ENCODE measurements around the gene CCL13. TPM values are rescaled to one million over a fixed set of nuclear protein-coding genes. Genes with fewer than 3 reads are reported as not detected.

The CCL13 gene
- total RNA-seq (1 to 10 TPM in 2 of 4 donors, not detected in 2; 1.7 to 2.1 TPM), polyA plus RNA-seq (10 to 100 TPM in 1 of 3 donors, 1 to 10 TPM in 2; 2.0 to 47.9 (median 9.6) TPM)

- H3K4me3 ChIP-seq, result no peak within 1 kb of the TSS
- no peaks in the 10 kb centered on the region for H3K27me3 ChIP-seq
- no peaks in the 10 kb centered on the region for H3K36me3 ChIP-seq
- no peak for DNase-seq
- intact Hi-C loops (cut with DNase I), result loop anchor here (10.0 kb wide), 1 partner anchor 71 kb away; the partner anchor contains the start of gene CCL11
- no peaks in the 10 kb centered on the region for H3K4me1 ChIP-seq
- no peaks in the 10 kb centered on the region for H3K9me3 ChIP-seq
- 85 to 92% methylated on average over 5 of the region's 5 CpGs for WGBS, 2 donors
- no peak within 1 kb of the TSS for H3K27ac ChIP-seq
- TF ChIP-seq POLR2A (IDR thresholded peaks at IDR 0.05) (no peak), POLR2AphosphoS5 (IDR thresholded peaks at IDR 0.05) (no peak), CTCF (IDR thresholded peaks at IDR 0.05) (no peak), EP300 (IDR thresholded peaks at IDR 0.05) (no peak)
Measured at GRCh38 chr17:34356194-34356593, at the start of gene CCL13. Gene CCL13, plus strand, starts transcription at chr17:34356480. Its CDS starts 47 bp downstream, at chr17:34356527.

- DNase-seq, result no peak
- Histone ChIP-seq H3K27ac (no peak overlapping the region), H3K27me3 (no peaks in the 10 kb centered on the region), H3K4me1 (peaks cover 0 to 21% (median 12%) of the 10 kb centered on the region in 4 donors), H3K9me3 (no peaks in the 10 kb centered on the region), H3K4me3 (no peak overlapping the region), H3K36me3 (no peaks in the 10 kb centered on the region)
- TF ChIP-seq CTCF (IDR thresholded peaks at IDR 0.05) (no peak), POLR2AphosphoS5 (IDR thresholded peaks at IDR 0.05) (peak in 1 of 4 donors; percentile 24)
- intact Hi-C loops (cut with DNase I), result loop anchor here (2.0 kb wide), 1 partner anchor 106 kb away; no protein-coding TSS in a partner anchor
- 55 to 58% methylated on average over 3 of the region's 3 CpGs for WGBS, 2 donors
Measured at GRCh38 chr17:34307110-34307509, 49.2 kb upstream of the CCL13 start.

- H3K9me3 ChIP-seq, result no peaks in the 10 kb centered on the region
- H3K27me3 ChIP-seq, result no peaks in the 10 kb centered on the region
- peaks cover 0 to 21% (median 12%) of the 10 kb centered on the region in 4 donors for H3K4me1 ChIP-seq
- H3K4me3 ChIP-seq, result no peak overlapping the region
- intact Hi-C loops (cut with DNase I), result no loop called here
- TF ChIP-seq POLR2AphosphoS5 (IDR thresholded peaks at IDR 0.05), result no peak
- no peak for DNase-seq
- no peaks in the 10 kb centered on the region for H3K36me3 ChIP-seq
- no peak overlapping the region for H3K27ac ChIP-seq
Measured at GRCh38 chr17:34308371-34308770, 47.9 kb upstream of the CCL13 start.

- Histone ChIP-seq H3K4me3 (no peak overlapping the region), H3K36me3 (no peaks in the 10 kb centered on the region), H3K4me1 (peaks cover 0 to 20% (median 9%) of the 10 kb centered on the region in 4 donors), H3K9me3 (no peaks in the 10 kb centered on the region), H3K27me3 (no peaks in the 10 kb centered on the region), H3K27ac (no peak overlapping the region)
- WGBS, 2 donors, result 85 to 89% methylated on average over 7 of the region's 7 CpGs
- TF ChIP-seq EP300 (IDR thresholded peaks at IDR 0.05) (no peak), CTCF (IDR thresholded peaks at IDR 0.05) (no peak), POLR2A (IDR thresholded peaks at IDR 0.05) (no peak), POLR2AphosphoS5 (IDR thresholded peaks at IDR 0.05) (no peak)
- intact Hi-C loops (cut with DNase I), result no loop called here
- DNase-seq, result no peak
Measured at GRCh38 chr17:34311291-34311690, 45.0 kb upstream of the CCL13 start.

GRCh38 chr17:34312080-34312479 lies 44.2 kb upstream of the CCL13 start:
- H3K4me1 ChIP-seq, result peaks cover 0 to 13% (median 2%) of the 10 kb centered on the region in 4 donors
- 23 to 51% methylated on average over 5 of the region's 5 CpGs for WGBS, 2 donors
- TF ChIP-seq EP300 (IDR thresholded peaks at IDR 0.05) (peak in 3 of 4 donors; percentile 6 to 45 (median 17)), POLR2AphosphoS5 (IDR thresholded peaks at IDR 0.05) (peak; percentile 64 to 82 (median 74)), CTCF (IDR thresholded peaks at IDR 0.05) (no peak), POLR2A (IDR thresholded peaks at IDR 0.05) (no peak)
- H3K27me3 ChIP-seq, result no peaks in the 10 kb centered on the region
- H3K9me3 ChIP-seq, result no peaks in the 10 kb centered on the region
- intact Hi-C loops (cut with DNase I), result no loop called here
- H3K4me3 ChIP-seq, result no peak overlapping the region
- H3K36me3 ChIP-seq, result no peaks in the 10 kb centered on the region
- DNase-seq, result no peak
- peak overlapping the region; percentile 60 to 72 (median 65) for H3K27ac ChIP-seq
